GM21423 (cell line): ENCODE results near the gene MYO15A.

ENCODE experiments used
- ATAC-seq: cut with Tn5 transposase; IDR thresholded peaks from one replicate; pipeline ENCODE4 v1.9.1; 2021; ENCODE audit warnings: mild to moderate bottlenecking, moderate library complexity; ENCODE audit not compliant: unreplicated experiment

The MYO15A gene

GRCh38 chr17:18129041-18129502, 20.5 kb downstream of the MYO15A start:
- no peak for ATAC-seq

- no peak for ATAC-seq
These were observed 24.2 kb downstream of the MYO15A start for GRCh38 chr17:18132711-18133110.

GRCh38 chr17:18136357-18136756, 27.8 kb downstream of the MYO15A start:
- no peak for ATAC-seq

- no peak for ATAC-seq
These were observed 29.7 kb downstream of the MYO15A start for GRCh38 chr17:18138065-18138749.

GRCh38 chr17:18139092-18139491, 30.5 kb downstream of the MYO15A start:
- ATAC-seq: no peak

GRCh38 chr17:18139498-18139897, 30.9 kb downstream of the MYO15A start:
- ATAC-seq: no peak

GRCh38 chr17:18139949-18140348, 31.4 kb downstream of the MYO15A start:
- ATAC-seq: no peak

GRCh38 chr17:18140648-18141047, 32.1 kb downstream of the MYO15A start:
- ATAC-seq: no peak

- ATAC-seq: no peak
These were observed 32.8 kb downstream of the MYO15A start for GRCh38 chr17:18141210-18141803.

- ATAC-seq: no peak
These were observed 33.9 kb downstream of the MYO15A start for GRCh38 chr17:18142417-18142816.

- ATAC-seq: no peak
These were observed 34.7 kb downstream of the MYO15A start for GRCh38 chr17:18143044-18143936.

GRCh38 chr17:18144261-18144660, 35.7 kb downstream of the MYO15A start:
- no peak for ATAC-seq

- ATAC-seq: no peak
These were observed 36.3 kb downstream of the MYO15A start for GRCh38 chr17:18144855-18145254.

- ATAC-seq: no peak
These were observed 37.3 kb downstream of the MYO15A start for GRCh38 chr17:18145811-18146210.

- ATAC-seq: no peak
These were observed 37.7 kb downstream of the MYO15A start for GRCh38 chr17:18146259-18146658.

- ATAC-seq: no peak
These were observed 38.4 kb downstream of the MYO15A start for GRCh38 chr17:18146980-18147379.

GRCh38 chr17:18148586-18148985, 40.0 kb downstream of the MYO15A start:
- ATAC-seq: no peak

- ATAC-seq: no peak
These were observed 42.7 kb downstream of the MYO15A start for GRCh38 chr17:18151290-18151689.

- ATAC-seq: no peak
These were observed 46.6 kb downstream of the MYO15A start for GRCh38 chr17:18155179-18155578.

GRCh38 chr17:18156171-18156975, 47.8 kb downstream of the MYO15A start:
- ATAC-seq: no peak

- ATAC-seq: no peak
These were observed 48.4 kb downstream of the MYO15A start for GRCh38 chr17:18156976-18157280.
